Right renal pelvis (tissue), 4 donors: Measurements from ENCODE around the gene XYLT1. TPM values are rescaled to one million over a fixed set of nuclear protein-coding genes. Genes with fewer than 3 reads are reported as not detected.

Experiments used
- DNase-seq, 4 donors: peaks; one replicate each; pipeline ENCODE4 v3.0.0-alpha.2; 2013; ENCODE audit warnings: low read depth in 4 of 4, low spot score in 3 of 4, missing footprints in 1 of 4
- polyA plus RNA-seq, 4 donors: library from polyadenylated mRNA; unstranded; fragments of 120-200 nt; gene quantifications; one replicate each; pipeline ENCODE4 v1.2.1, GENCODE V29; 2013; ENCODE audit not compliant: insufficient read length in 4 of 4

Gene XYLT1
- polyA plus RNA-seq, 4 donors, result 8.1 to 8.5 (median 8.4) TPM

GRCh38 chr16:17461951-17462729 lies 8.6 kb downstream of the XYLT1 start:
- no peak for DNase-seq

GRCh38 chr16:17460890-17461289 lies 9.9 kb downstream of the XYLT1 start:
- no peak for DNase-seq

GRCh38 chr16:17459903-17460521 lies 10.7 kb downstream of the XYLT1 start:
- DNase-seq, result no peak

DNA sequence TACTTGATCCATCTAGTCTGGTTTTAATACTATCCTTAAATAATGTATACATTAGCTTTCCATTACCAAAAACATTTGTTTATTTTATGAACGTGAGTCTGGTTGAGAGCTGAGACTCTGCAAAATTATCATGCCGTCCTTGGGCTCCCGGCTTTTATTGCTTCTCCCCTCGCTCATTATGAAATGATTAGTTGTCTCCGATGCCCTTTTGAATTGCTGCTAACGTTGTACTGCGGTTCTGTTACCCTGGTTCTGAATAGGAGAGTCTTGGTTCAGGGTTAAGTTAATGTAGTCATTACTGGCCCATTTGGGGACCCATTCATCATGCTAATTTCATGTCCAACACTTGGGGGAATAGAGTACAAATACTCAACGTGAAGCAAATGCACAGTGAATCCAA lies 12.8 kb downstream of the XYLT1 start:
- no peak for DNase-seq

DNA sequence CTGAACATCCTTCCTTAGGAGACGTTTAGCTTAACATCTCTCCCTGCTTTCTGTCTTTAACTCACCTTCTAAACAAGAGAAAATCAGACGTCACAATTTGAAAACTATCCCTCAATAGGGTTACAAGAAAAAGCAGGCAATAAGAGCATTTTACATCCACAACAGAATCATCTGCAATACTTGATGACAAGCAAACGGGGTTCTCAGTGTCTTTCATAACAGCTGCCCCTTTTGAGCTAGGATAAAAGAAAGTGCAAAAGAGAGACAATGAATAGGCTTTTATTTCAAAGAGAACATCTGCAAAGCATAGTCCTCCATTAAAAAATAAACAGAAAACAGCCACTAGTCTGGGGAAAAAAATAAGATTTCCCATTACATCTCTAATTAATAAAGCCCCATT lies 13.2 kb downstream of the XYLT1 start:
- no peak for DNase-seq

DNA sequence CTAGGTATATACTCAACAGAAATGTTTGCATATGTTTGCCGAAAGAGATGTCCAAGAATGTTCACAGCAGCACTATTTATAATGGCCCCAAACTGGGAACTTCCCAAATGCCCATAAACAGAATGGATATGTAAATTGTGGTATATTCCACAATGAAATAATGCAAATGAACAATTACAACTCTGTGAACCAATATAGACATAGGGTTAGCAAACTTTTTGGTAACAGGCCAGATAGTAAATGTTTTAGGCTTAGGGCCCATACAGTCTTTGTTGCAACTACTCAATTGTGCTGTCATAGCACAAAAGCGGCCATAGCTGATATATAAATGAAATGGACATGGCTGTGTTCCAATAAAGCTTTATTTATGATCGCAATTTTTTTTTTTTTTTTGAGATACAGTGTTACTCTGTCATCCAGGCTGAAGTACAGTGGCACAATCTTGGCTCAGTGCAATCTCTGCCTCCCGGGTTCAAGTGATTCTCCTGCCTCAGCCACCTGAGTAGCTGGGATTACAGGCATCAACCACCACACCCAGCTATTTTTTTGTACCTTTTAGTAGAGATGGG lies 16.5 kb downstream of the XYLT1 start:
- no peak for DNase-seq

- no peak for DNase-seq
These were observed 17.3 kb downstream of the XYLT1 start for GRCh38 chr16:17453364-17454038.

- no peak for DNase-seq
These were observed 17.8 kb downstream of the XYLT1 start for GRCh38 chr16:17452922-17453321.

GRCh38 chr16:17451843-17452242 lies 18.9 kb downstream of the XYLT1 start:
- no peak for DNase-seq

GRCh38 chr16:17450291-17450690 lies 20.5 kb downstream of the XYLT1 start:
- no peak for DNase-seq

DNA sequence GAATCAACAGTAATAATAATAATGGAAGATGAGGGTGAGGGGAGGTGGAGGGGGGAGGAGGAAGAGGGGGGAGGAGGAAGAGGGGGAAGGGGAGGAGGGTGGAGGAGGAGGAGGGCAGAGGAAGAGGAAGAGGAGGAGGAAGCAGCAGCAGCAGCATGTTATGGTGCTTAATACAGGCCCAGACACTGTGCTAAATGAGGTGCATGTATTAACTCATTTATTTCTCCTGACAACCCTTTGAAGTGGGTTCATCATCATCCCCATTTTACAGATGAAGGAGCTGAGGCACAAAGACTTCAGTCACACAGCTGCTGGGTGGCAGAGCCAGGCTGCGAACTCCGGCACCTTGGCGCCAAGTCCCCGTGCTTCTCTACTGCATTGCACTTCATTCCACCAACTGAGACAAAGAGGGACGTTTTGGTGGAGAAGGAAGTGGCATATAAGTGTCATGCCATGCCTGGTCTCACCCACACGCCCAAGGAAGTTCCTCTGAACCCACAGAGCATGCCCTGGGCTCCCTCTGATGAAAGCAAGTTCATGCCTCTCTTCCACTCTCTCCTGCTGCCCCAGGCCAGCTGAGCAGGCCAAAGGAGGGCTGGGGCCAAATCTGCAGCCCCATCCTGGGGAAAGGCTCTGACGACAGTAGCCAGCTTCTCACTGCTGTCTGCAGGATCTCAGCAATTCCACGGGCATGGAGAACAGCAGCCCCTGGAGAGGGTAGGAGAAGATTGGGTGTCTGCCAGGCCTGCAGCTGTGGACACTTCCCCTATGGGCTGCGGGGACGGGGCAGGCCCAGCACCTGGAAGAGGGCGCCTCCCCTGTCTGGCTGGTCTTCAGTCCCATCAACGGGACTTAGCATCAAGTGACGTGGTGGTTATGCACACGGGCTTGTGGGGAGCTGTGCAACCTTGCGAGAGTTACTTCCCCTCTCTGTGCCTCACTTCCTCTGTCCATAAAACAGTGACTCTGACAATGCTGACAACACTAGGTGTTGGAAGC lies 21.8 kb downstream of the XYLT1 start:
- DNase-seq, result no peak

GRCh38 chr16:17447101-17447569 lies 23.6 kb downstream of the XYLT1 start:
- no peak for DNase-seq

DNA sequence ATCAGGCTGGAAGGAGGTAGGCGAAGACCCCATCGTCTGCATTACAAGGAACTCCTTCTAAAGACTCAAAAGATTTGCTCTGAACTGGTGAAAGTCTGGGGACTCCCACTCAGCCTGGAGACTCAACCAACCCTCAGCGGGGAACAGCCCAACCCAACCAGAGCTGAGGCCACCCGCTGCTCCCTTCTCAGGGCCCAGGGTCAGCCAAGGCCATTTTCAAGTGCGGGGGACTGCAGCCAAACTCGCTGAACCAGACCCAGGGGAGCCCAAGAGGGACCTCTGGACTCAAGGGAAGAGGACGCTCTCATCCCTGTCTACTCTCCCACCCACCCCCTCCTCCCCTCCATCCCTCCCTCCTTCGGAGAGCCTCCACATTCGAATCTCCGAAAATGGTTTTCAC lies 24.1 kb downstream of the XYLT1 start:
- no peak for DNase-seq

GRCh38 chr16:17445421-17445820 lies 25.3 kb downstream of the XYLT1 start:
- DNase-seq, result no peak

DNA sequence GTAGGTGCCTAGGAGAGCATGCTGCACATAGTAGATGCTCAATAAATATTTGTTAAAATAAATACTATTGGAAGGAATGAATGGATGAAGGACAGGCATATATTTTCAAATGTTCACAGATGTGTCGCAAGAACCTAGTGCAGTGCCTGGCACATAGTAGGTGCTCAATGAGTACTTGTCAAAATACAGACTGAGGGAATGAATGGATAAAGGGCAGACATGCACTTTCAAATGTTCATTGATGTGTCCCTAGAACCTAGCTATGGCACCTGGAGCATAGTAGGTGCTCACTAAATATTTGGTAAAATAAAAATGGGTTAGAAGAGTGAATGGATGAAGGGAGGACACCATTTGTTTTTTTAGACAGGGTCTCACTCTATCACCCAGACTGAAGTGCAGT lies 26.1 kb downstream of the XYLT1 start:
- no peak for DNase-seq

GRCh38 chr16:17440131-17440530 lies 30.6 kb downstream of the XYLT1 start:
- no peak for DNase-seq

DNA sequence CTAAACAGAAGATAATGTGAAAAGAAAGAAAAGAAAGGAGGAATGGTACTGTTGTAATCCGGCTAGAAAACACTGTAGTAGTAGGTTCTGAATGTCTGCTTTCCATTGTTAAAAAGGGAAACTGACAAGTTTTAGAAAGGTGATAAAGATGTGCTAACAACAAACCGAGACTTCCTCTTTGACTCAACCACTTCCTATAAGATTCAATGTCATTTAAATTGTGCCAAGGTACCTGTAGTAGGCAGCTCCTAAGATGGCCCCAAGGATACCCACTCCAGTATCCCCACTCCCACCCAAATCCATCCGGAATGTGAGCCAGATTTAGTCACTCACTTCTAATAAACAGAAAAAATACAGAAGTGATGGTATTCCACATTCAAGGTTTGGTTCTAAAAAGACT lies 31.2 kb downstream of the XYLT1 start:
- no peak for DNase-seq

DNA sequence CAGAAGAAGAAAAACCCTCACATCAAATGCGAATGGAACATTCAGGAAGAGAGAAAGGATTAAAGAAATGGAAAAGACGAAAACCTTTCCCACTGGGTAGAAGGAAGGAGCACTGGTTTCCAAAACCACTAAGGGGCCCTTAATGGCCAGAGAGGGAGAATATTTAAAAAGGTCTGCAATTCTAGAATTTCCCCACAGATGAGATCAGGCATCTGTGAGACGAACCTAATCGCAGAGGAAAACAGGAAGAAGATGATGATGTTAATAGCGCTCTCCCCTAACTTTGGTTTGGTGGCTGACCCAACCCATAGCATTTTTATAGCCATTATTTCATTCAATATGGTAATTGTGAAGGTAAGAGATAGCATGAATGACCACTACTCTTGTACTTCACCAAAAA lies 32.8 kb downstream of the XYLT1 start:
- DNase-seq, result no peak

- DNase-seq, result no peak
These were observed 33.5 kb downstream of the XYLT1 start for GRCh38 chr16:17437127-17437720.

DNA sequence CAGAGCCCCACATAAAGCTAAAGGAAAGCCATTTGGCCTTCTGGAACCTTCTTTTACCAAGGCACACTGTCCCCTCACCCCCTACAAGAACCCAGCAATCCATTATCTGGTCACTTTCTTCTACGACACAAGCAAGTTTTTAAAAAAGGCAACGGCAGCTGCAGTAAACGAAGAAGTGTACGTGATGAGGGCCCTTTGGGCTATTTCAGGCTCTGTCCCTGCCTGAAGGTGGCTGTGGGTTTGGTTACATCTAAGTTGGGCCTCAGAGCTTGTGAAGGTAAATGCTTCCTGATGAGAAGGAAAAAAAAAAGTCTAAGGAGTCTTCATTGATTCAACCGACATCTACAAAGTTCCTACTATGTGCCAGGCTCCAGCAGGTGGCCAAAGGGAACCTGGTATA lies 35.4 kb downstream of the XYLT1 start:
- DNase-seq, result no peak
